K562 (cell line): ENCODE measurements around the gene AJUBA. TPM values are rescaled to one million over a fixed set of nuclear protein-coding genes. Genes with fewer than 3 reads are reported as not detected.

Experiments used
- ATAC-seq: fragments of 200-7000 bp; cut with Tn5 transposase; 3 replicates; pipeline ENCODE4 v1.9.1; 2020; ENCODE audit warnings: moderate library complexity
- BruUV-seq: library from RNA; stranded (reverse); fragments of 400-500 nt; replicated peaks from 2 replicates; lab custom pipeline; 2021; lab: Mats Ljungman, UMichigan
- CTCF ChIA-PET: fragments of 300-600 bp; formaldehyde crosslinking; extraction: SDS; loops from one replicate; lab custom pipeline; 2021; ENCODE audit warnings: low intra/inter-chr PET ratio; lab: Yijun Ruan, JAX
- POLR2A ChIA-PET: fragments of 300-600, 350-650 bp; sonication (Branson Sonifier 250); formaldehyde crosslinking; extraction: SDS; loops from one replicate; lab custom pipeline; 2021; ENCODE audit warnings: antibody characterized with exemption, inconsistent platforms; lab: Yijun Ruan, JAX
- DNase-seq, 4 experiments: peaks; one replicate each; pipeline versions ENCODE4 v3.0.0 to v3.0.0-alpha.2; 2011 to 2018; ENCODE audit warnings: low spot score in 3 of 4, mixed read lengths in 3 of 4; ENCODE audit errors: extremely low read depth in 1 of 4
- FAIRE-seq: peaks from 2 replicates; lab custom pipeline; 2011; peaks lifted over from hg19 to GRCh38; lab: Jason Lieb, UNC
- H2AFZ ChIP-seq: 2 replicates; pipeline ENCODE4 v1.6.0; 2011; ENCODE audit warnings: low read depth, low read length, control low read depth, inconsistent platforms
- H3K27ac ChIP-seq: fragments of 200-600 bp; 3 replicates; pipeline ENCODE4 v1.8.0; 2011; ENCODE audit warnings: low read depth, mild to moderate bottlenecking, control low read depth, inconsistent platforms, low read length, moderate library complexity, mixed read lengths; ENCODE audit errors: extremely low read depth
- H3K27me3 ChIP-seq, 2 experiments: fragments of 300-600 bp in 1 of 2; 2 replicates in 1 of 2; 3 replicates in 1 of 2; pipeline versions ENCODE4 v1.6.0 to v1.8.0; 2011; ENCODE audit warnings: inconsistent platforms in 2 of 2, low read length in 2 of 2, mild to moderate bottlenecking in 1 of 2, mixed read lengths in 1 of 2, moderate library complexity in 1 of 2; ENCODE audit not compliant: control insufficient read depth in 2 of 2, insufficient read depth in 2 of 2
- H3K36me3 ChIP-seq: fragments of 300-600 bp; 3 replicates; pipeline ENCODE4 v1.8.0; 2011; ENCODE audit warnings: mild to moderate bottlenecking, low read length, inconsistent platforms; ENCODE audit not compliant: control insufficient read depth, insufficient read depth
- H3K4me1 ChIP-seq, 2 experiments: fragments of 200-600 bp in 1 of 2; replicated peaks in 1 of 2; 2 replicates in 1 of 2; 3 replicates in 1 of 2; pipeline versions ENCODE4 v1.5.1 to v1.8.0; 2011; ENCODE audit warnings: inconsistent platforms in 2 of 2, low read length in 2 of 2, mild to moderate bottlenecking in 1 of 2, mixed read lengths in 1 of 2, moderate library complexity in 1 of 2; ENCODE audit not compliant: control insufficient read depth in 2 of 2, insufficient read depth in 2 of 2
- H3K4me2 ChIP-seq: 2 replicates; pipeline ENCODE4 v1.6.1; 2011; ENCODE audit warnings: low read length, control low read depth, inconsistent platforms, mixed read lengths; ENCODE audit not compliant: insufficient read depth
- H3K4me3 ChIP-seq: fragments of 200-600 bp; sonication (generic), shearing (Covaris generic); 2 replicates; pipeline ENCODE4 v1.5.1; 2016; ENCODE audit warnings: control low read depth, inconsistent platforms
- H3K79me2 ChIP-seq: fragments of 200-600 bp; 3 replicates; pipeline ENCODE4 v1.8.0; 2011; ENCODE audit warnings: low read length, inconsistent platforms; ENCODE audit not compliant: control insufficient read depth, insufficient read depth
- H3K9ac ChIP-seq, 2 experiments: 2 replicates each; pipeline versions ENCODE4 v1.6.0 to v1.6.1; 2011; ENCODE audit warnings: low read depth in 2 of 2, low read length in 2 of 2, control low read depth in 1 of 2, inconsistent platforms in 1 of 2, mild to moderate bottlenecking in 1 of 2, mixed read lengths in 1 of 2; ENCODE audit not compliant: insufficient read depth in 1 of 2
- H3K9me1 ChIP-seq: one replicate; pipeline ENCODE4 v1.6.0; 2011; ENCODE audit warnings: inconsistent platforms, mild to moderate bottlenecking, low read length, moderate library complexity; ENCODE audit not compliant: control insufficient read depth, insufficient read depth
- H3K9me3 ChIP-seq: replicated peaks from 2 replicates; pipeline ENCODE4 v1.5.1; 2011; ENCODE audit warnings: low read depth, low read length, inconsistent platforms; ENCODE audit not compliant: control insufficient read depth, insufficient read depth
- H4K20me1 ChIP-seq: replicated peaks from 2 replicates; pipeline ENCODE4 v1.6.1; 2011; ENCODE audit warnings: low read length, inconsistent platforms, mixed read lengths; ENCODE audit not compliant: control insufficient read depth, insufficient read depth
- FOSL1 ChIP-seq: fragments of 200-800 bp; sonication (Bioruptor generic); conservative IDR thresholded peaks from 2 replicates; pipeline ENCODE4 v1.6.1; 2016; ENCODE audit warnings: missing genetic modification characterization, missing compliant biosample characterization
- MXI1 ChIP-seq: IDR thresholded peaks from 2 replicates; pipeline ENCODE4 v1.6.1; 2011; ENCODE audit warnings: low read depth, mild to moderate bottlenecking, improper control_type of control experiment, low read length
- PPARD ChIP-seq: fragments of 250-450 bp; sonication (Bioruptor Pico); IDR thresholded peaks from 2 replicates; pipeline ENCODE4 v1.8.0; 2022; ENCODE audit warnings: inconsistent platforms, mild to moderate bottlenecking, moderate library complexity
- SAFB ChIP-seq: fragments of 200-400 bp; formaldehyde crosslinking; IDR thresholded peaks from 2 replicates; pipeline ENCODE4 v1.6.1; 2017; ENCODE audit warnings: low read depth, low read length, borderline replicate concordance
- SNIP1 ChIP-seq: fragments of 450-650 bp; IDR thresholded peaks from 2 replicates; pipeline ENCODE4 v1.7.1; 2017; ENCODE audit warnings: low read depth, mild to moderate bottlenecking
- TEAD1 ChIP-seq, 2 experiments: fragments of 450-650 bp in 1 of 2; sonication (generic) in 1 of 2; formaldehyde crosslinking; IDR thresholded peaks; 2 replicates each; pipeline versions ENCODE4 v1.4.0 to v1.8.0; 2020 to 2022; ENCODE audit warnings: mild to moderate bottlenecking in 2 of 2, missing genetic modification reagents in 1 of 2
- TEAD4 ChIP-seq, 2 experiments: sonication (generic) in 1 of 2; formaldehyde crosslinking in 1 of 2; IDR thresholded peaks; 2 replicates each; pipeline versions ENCODE4 v1.6.1 to v1.8.0; 2012 to 2022; ENCODE audit warnings: borderline replicate concordance in 1 of 2, inconsistent platforms in 1 of 2, low read length in 1 of 2, mild to moderate bottlenecking in 1 of 2, missing genetic modification reagents in 1 of 2
- ZC3H11A ChIP-seq: IDR thresholded peaks from 2 replicates; pipeline ENCODE4 v1.6.1; 2012; ENCODE audit warnings: low read depth, low read length, improper control_type of control experiment
- ZEB2 ChIP-seq: fragments of 450-650 bp; IDR thresholded peaks from 2 replicates; pipeline ENCODE4 v1.6.1; 2016
- ZKSCAN8 ChIP-seq: fragments of 200-800 bp; sonication (Bioruptor generic); IDR thresholded peaks from 2 replicates; pipeline ENCODE4 v1.6.1; 2016; ENCODE audit warnings: missing genetic modification characterization, missing compliant biosample characterization
- ZNF408 ChIP-seq: fragments of 250-450 bp; sonication (Bioruptor Pico); IDR thresholded peaks from 2 replicates; pipeline ENCODE4 v1.4.0; 2020; ENCODE audit warnings: low read depth, mild to moderate bottlenecking, moderate library complexity
- ZNF583 ChIP-seq: fragments of 250-450 bp; sonication (Bioruptor Pico); IDR thresholded peaks from 2 replicates; pipeline ENCODE4 v1.4.0; 2020
- ZNF778 ChIP-seq: fragments of 450-650 bp; formaldehyde crosslinking; IDR thresholded peaks from 2 replicates; pipeline ENCODE4 v1.4.0; 2020; ENCODE audit warnings: mild to moderate bottlenecking, moderate library complexity
- ZSCAN29 ChIP-seq: fragments of 450-650 bp; IDR thresholded peaks from 2 replicates; pipeline ENCODE4 v1.6.1; 2017
- WGBS: fragments of 100-300 bp; shearing (Covaris generic); methylation state at CpG from one replicate; pipeline ENCODE4 v1.1.6; 2016; ENCODE audit warnings: low coverage, mixed read lengths; ENCODE audit not compliant: insufficient coverage; ENCODE audit errors: missing lambda C conversion rate; 5-methylcytosine and 5-hydroxymethylcytosine counted together
- in situ Hi-C: fragments of 300-500 bp; cut with MboI; formaldehyde crosslinking; loops from 4 replicates; pipeline ENCODE4 v1.15.0; 2018; ENCODE audit warnings: inconsistent platforms, mixed read lengths
- intact Hi-C: fragments of 100-400 bp; cut with micrococcal nuclease; formaldehyde crosslinking; loops from 2 replicates; pipeline ENCODE4 v1.14.2; 2022
- polyA plus RNA-seq, 8 experiments: library from polyadenylated mRNA; depleted of rRNA in 4 of 8; stranded (reverse) in 5 of 8; unstranded in 3 of 8; fragments of >200 nt; fragmentation: Nextera tagmentation in 2 of 8; fragmentation: Illumina TruSeq in 1 of 8; extraction: Ambion mirVana in 2 of 8; extraction: Trizol in 1 of 8; gene quantifications; 2 replicates each; pipeline versions ENCODE4 v1.2.1 to v1.2.3, GENCODE V29; 2011 to 2014; ENCODE audit warnings: inconsistent platforms in 1 of 8, missing spikeins in 1 of 8
- total RNA-seq, 7 experiments: library from RNA; depleted of rRNA in 6 of 7; stranded (reverse); fragments of >200 nt in 6 of 7; fragmentation: Illumina TruSeq in 2 of 7; extraction: Trizol in 2 of 7; gene quantifications; 2 replicates each; pipeline versions ENCODE4 v1.2.1 to v1.2.3, GENCODE V29; 2011 to 2021; ENCODE audit warnings: low replicate concordance in 1 of 7
- TF ChIP-seq, protein P1 (sequence below): fragments of 250-450 bp; sonication (Bioruptor Pico); IDR thresholded peaks from 2 replicates; pipeline ENCODE4 v1.5.0; 2020; ENCODE audit warnings: mild to moderate bottlenecking
- TF ChIP-seq, protein P2 (sequence below): conservative IDR thresholded peaks from 2 replicates; pipeline ENCODE4 v1.6.1; 2011; ENCODE audit warnings: low read depth, mild to moderate bottlenecking, low read length; ENCODE audit not compliant: control insufficient read depth
- TF ChIP-seq, protein P3 (sequence below), 2 experiments: fragments of 200-800 bp in 1 of 2; sonication (Bioruptor generic) in 1 of 2; sonication (generic) in 1 of 2; formaldehyde crosslinking in 1 of 2; IDR thresholded peaks in 1 of 2; conservative IDR thresholded peaks in 1 of 2; 2 replicates each; pipeline versions ENCODE4 v1.5.0 to v1.6.1; 2016 to 2020; ENCODE audit warnings: missing compliant biosample characterization in 1 of 2, missing genetic modification characterization in 1 of 2, missing genetic modification reagents in 1 of 2

Gene AJUBA
- total and polyA plus RNA-seq, 9 of the 15 experiments (the other 6 are each of a cell fraction or from before 2014, with no cell fraction given) = 0.73 to 4.7 (median 2.8) TPM

DNA sequence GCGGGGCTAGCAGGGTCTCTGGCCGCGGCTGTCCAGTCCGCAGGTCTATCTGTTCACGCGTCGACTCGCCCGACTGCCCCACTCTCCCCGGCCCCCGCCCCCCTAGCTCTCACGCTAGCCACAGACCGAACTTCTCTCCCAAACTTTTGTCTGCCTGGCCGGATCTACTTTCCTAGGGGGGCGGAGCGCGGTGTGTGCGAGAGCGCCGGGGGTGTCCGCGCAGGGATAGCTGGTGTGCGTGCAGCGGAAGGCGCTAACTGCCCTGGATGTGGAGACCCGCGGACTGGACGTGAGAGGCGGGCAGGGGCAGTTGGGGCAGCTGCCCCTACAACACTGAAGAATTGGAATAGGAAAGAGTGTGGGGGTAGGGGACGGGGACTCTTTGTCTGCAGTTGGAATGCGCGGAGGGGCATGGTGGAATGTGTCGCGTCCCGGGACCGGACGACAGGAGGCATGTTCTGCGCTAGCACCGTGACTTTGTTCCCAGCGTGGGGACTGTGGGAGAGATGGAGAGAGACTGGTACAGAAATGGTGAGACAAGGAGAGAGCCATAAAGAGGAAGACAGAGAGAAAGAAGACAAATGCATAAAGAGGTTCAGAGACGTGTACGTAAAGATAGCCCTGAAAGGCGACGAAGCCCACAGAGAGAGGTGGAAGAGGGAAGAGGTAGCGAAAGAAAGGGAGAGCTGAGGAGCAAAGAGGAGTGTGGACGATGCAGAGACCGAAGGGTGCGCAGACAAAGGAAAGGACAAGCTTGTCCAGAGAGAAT lies at the start of gene AJUBA (continued):
- no peak for TF ChIP-seq ZNF408 (CRISPR knock-in tag)

DNA sequence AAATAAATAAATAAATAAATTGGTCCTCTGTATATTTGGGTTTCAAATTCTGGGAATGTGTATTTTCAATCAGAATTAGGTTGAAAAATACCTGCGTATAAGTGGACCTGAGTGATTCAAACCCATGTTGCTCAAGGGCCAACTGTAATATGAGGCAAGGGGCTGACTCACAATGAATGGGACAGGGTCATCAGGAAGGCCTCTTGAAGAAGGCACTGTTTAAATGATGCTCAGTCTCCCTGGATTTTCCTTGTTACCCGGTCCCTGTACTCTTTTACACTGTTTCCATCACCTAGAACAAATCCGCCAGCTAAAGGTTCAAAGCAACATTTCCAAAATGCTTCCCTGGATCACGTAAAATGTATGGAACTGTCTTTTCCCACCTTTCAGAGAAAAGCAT lies 48.6 kb upstream of the AJUBA start:
- no peak overlapping the region for H3K27ac ChIP-seq
- H3K27me3 ChIP-seq = no peaks in the 10 kb centered on the region
- ChIA-PET CTCF (no interaction called here), POLR2A (interaction anchor here (1.1 to 1.8 kb wide), 4 partner anchors 9 to 24 kb away, joined by 3 to 5 read pairs (median 4); no protein-coding TSS in a partner anchor)
- H3K9ac ChIP-seq = no peak overlapping the region
- no peaks in the 10 kb centered on the region for H4K20me1 ChIP-seq
- H3K4me3 ChIP-seq = no peak overlapping the region
- intact Hi-C loops (no loop called here), in situ Hi-C loops (no loop called here)
- H2AFZ ChIP-seq = no peak overlapping the region
- ATAC-seq = no peak
- no peak for FAIRE-seq
- no peaks in the 10 kb centered on the region for H3K9me1 ChIP-seq
- whole genome bisulfite sequencing = 97% methylated on average over 4 of the region's 4 CpGs
- no peak overlapping the region for H3K4me2 ChIP-seq
- H3K4me1 ChIP-seq = peaks cover 9 to 14% of the 10 kb centered on the region in 2 experiments; a peak in 4 of 5 replicates
- no peaks in the 10 kb centered on the region for H3K9me3 ChIP-seq
- peaks cover 51% of the 10 kb centered on the region for H3K79me2 ChIP-seq
- DNase-seq = no peak
- peaks cover 63% of the 10 kb centered on the region for H3K36me3 ChIP-seq
- TSS peak; percentile 19 for BruUV-seq
- TF ChIP-seq, protein P1, sequence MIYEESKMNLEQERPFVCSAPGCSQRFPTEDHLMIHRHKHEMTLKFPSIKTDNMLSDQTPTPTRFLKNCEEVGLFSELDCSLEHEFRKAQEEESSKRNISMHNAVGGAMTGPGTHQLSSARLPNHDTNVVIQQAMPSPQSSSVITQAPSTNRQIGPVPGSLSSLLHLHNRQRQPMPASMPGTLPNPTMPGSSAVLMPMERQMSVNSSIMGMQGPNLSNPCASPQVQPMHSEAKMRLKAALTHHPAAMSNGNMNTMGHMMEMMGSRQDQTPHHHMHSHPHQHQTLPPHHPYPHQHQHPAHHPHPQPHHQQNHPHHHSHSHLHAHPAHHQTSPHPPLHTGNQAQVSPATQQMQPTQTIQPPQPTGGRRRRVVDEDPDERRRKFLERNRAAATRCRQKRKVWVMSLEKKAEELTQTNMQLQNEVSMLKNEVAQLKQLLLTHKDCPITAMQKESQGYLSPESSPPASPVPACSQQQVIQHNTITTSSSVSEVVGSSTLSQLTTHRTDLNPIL (CRISPR knock-in tag) = no peak
- TF ChIP-seq MXI1 (no peak), SAFB (no peak), ZC3H11A (no peak), SNIP1 (no peak), ZNF583 (CRISPR knock-in tag) (no peak), TEAD1 (CRISPR knock-in tag; IDR thresholded peaks at IDR 0.05) (no peak), TEAD4 (IDR thresholded peaks at IDR 0.05; ENCODE audit: low read length) (no peak), TEAD4 (CRISPR knock-in tag; IDR thresholded peaks at IDR 0.05; ENCODE audit: borderline replicate concordance) (no peak), PPARD (no peak), FOSL1 (tag) (no peak), ZNF778 (CRISPR knock-in tag) (no peak), ZEB2 (no peak), ZSCAN29 (no peak), ZKSCAN8 (CRISPR knock-in tag) (no peak)
- TF ChIP-seq, protein P2, sequence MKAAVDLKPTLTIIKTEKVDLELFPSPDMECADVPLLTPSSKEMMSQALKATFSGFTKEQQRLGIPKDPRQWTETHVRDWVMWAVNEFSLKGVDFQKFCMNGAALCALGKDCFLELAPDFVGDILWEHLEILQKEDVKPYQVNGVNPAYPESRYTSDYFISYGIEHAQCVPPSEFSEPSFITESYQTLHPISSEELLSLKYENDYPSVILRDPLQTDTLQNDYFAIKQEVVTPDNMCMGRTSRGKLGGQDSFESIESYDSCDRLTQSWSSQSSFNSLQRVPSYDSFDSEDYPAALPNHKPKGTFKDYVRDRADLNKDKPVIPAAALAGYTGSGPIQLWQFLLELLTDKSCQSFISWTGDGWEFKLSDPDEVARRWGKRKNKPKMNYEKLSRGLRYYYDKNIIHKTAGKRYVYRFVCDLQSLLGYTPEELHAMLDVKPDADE = no peak
- TF ChIP-seq, protein P3, sequence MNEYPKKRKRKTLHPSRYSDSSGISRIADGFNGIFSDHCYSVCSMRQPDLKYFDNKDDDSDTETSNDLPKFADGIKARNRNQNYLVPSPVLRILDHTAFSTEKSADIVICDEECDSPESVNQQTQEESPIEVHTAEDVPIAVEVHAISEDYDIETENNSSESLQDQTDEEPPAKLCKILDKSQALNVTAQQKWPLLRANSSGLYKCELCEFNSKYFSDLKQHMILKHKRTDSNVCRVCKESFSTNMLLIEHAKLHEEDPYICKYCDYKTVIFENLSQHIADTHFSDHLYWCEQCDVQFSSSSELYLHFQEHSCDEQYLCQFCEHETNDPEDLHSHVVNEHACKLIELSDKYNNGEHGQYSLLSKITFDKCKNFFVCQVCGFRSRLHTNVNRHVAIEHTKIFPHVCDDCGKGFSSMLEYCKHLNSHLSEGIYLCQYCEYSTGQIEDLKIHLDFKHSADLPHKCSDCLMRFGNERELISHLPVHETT (CRISPR knock-in tag; conservative IDR thresholded peaks at IDR 0.05 in 1 of 2, IDR thresholded peaks at IDR 0.05 in 1 of 2) = no peak
